ENCODE measurements around the gene SLC2A8. TPM values are rescaled to one million over a fixed set of nuclear protein-coding genes. Genes with fewer than 3 reads are reported as not detected.

The SLC2A8 gene
- total RNA-seq, 1 experiment from 2014 or later, result 37.4 TPM

- TF ChIP-seq IRF1 (CRISPR knock-in tag; IDR thresholded peaks at IDR 0.05), result no peak
These were observed 25.8 kb downstream of the SLC2A8 start (continued) for GRCh38 chr9:127422787-127423186.

DNA sequence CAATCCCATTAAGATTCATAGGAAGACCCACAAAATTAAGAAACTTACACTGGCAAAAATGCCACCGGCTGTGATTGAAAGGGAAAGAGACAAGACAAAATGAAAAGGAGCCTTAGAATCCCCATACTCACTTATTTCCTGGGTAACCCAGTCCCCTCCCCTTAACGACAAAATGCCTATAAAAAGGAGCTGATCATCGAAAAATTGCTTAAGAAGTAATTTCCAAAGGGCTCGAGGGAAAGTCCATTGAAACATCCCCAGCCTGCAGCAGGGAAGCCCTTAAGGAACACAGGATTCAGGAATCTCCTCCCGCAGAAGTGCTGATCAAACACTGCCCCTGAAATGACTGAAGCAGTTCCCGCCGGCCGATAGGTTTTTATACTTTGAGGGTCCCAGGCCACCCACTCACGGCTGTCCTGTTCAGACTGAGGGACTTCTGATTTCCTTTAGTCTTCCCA lies 26.5 kb downstream of the SLC2A8 start:
- Mint-ChIP-seq H3K36me3 (peaks cover 12% of the 10 kb centered on the region), H3K4me1 (peaks cover 35% of the 10 kb centered on the region), H3K4me3 (peak overlapping the region; percentile 98), H3K27ac (peak overlapping the region; percentile 99), H3K27me3 (ENCODE audit: low read depth) (no peaks in the 10 kb centered on the region), H3K9me3 (no peaks in the 10 kb centered on the region)
- ATAC-seq, result peak; percentile 22
- DNase-seq (ENCODE audit: low spot score), result no peak
- CTCF ChIA-PET, result interaction anchor here (1.1 to 1.4 kb wide), 4 partner anchors 54 to 520 kb away, joined by 3 to 12 read pairs (median 6); no protein-coding TSS in a partner anchor
- no peak for TF ChIP-seq IRF1 (CRISPR knock-in tag; IDR thresholded peaks at IDR 0.05)
- no peak for TF ChIP-seq RORB (CRISPR knock-in tag; IDR thresholded peaks at IDR 0.05)
- no peak for TF ChIP-seq ZNF219 (CRISPR knock-in tag; IDR thresholded peaks at IDR 0.05; ENCODE audit: borderline replicate concordance)
- no peak for TF ChIP-seq MYBL2 (CRISPR knock-in tag; IDR thresholded peaks at IDR 0.05)
- no peak for TF ChIP-seq ETV6 (CRISPR knock-in tag; IDR thresholded peaks at IDR 0.05)
- TF ChIP-seq NFATC4 (CRISPR knock-in tag; IDR thresholded peaks at IDR 0.05), result no peak
- no peak for TF ChIP-seq JAZF1 (CRISPR knock-in tag; IDR thresholded peaks at IDR 0.05)
- POLR2A ChIA-PET, result interaction anchor here (0.6 to 1.4 kb wide), 5 partner anchors 12 to 197 kb away, joined by 3 to 9 read pairs (median 3); partner anchors contain the start of genes LRSAM1 and RPL12

DNA sequence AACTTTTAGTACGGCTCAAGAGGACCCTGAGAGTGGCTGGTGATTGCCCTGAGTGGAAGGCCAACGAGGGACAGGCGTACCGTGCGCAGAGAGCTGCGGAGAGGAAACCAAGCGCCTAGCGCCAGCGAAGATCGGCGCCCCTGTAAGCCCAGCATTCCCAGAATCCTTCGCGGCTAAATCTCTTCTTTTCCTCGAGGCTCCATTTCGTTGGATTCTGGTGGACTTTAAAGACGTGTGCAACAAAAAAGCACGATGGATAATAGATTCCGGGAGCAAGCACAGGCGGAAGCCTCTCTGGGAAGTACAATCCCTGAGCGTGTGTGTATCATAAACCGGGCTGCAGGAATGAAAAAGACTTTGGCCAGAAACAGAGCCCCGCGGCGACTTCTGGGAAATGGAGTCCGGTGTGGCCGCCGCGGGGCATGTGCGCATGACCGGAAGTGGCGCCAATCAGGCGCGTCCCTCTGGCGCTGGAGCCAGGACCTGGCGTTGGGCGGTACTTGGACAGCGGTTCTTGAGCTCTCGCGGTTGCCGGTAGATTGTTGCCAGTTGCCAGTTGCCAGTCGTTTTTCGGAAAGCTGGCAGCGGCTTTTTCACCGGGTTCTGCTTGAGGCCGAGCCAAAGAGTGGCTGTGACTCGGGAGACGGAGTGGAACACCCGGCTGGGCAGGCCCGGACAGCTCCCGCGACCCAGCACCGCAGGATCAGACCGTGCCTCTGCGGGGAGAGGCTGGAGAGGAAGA lies 27.1 kb downstream of the SLC2A8 start, which contains the start of gene ZNF79:
Gene ZNF79, plus strand, starts transcription at position 449 of the 742 bp plus-strand sequence. CDS start 406 bp downstream, outside the sequence.
- Mint-ChIP-seq H3K27me3 (ENCODE audit: low read depth) (no peaks in the 10 kb centered on the region), H3K4me3 (peak within 1 kb of the TSS; percentile 98), H3K9me3 (no peaks in the 10 kb centered on the region), H3K36me3 (peaks cover 17% of the 10 kb centered on the region), H3K4me1 (peaks cover 29% of the 10 kb centered on the region), H3K27ac (peak within 1 kb of the TSS; percentile 99)
- CTCF ChIA-PET, result interaction anchor here (0.9 to 1.4 kb wide), 13 partner anchors 27 to 520 kb away, joined by 3 to 12 read pairs (median 3); partner anchors contain the start of genes LRSAM1, RPL12, SLC2A8 and TOR2A
- ATAC-seq, result peak; percentile 90
- POLR2A ChIA-PET, result interaction anchor here (0.6 to 1.4 kb wide), 9 partner anchors 8 to 198 kb away, joined by 3 to 9 read pairs (median 3); partner anchors contain the start of genes LRSAM1, RPL12 and SLC2A8
- DNase-seq (ENCODE audit: low spot score), result peak; percentile 95
- TF ChIP-seq ZNF671 (CRISPR knock-in tag; IDR thresholded peaks at IDR 0.05) (no peak), SP1 (CRISPR knock-in tag; conservative IDR thresholded peaks at IDR 0.05) (peak; percentile 43; the same call in 1 of the 2 replicates), MAX (CRISPR knock-in tag; IDR thresholded peaks at IDR 0.05) (peak; percentile 70), NFYB (CRISPR knock-in tag; conservative IDR thresholded peaks at IDR 0.05; ENCODE audit: low read depth) (no peak), CREM (CRISPR knock-in tag; IDR thresholded peaks at IDR 0.05) (peak; percentile 97), FOXK1 (CRISPR knock-in tag; IDR thresholded peaks at IDR 0.05) (peak; percentile 71; the same call in 1 of the 2 replicates), ZNF138 (CRISPR knock-in tag; conservative IDR thresholded peaks at IDR 0.05) (no peak), GABPB1 (CRISPR knock-in tag; IDR thresholded peaks at IDR 0.05) (peak; percentile 92), JUN (CRISPR knock-in tag; IDR thresholded peaks at IDR 0.05) (no peak), GRHL2 (CRISPR knock-in tag; IDR thresholded peaks at IDR 0.05; ENCODE audit: insufficient replicate concordance, severe bottlenecking) (no peak), ETV6 (CRISPR knock-in tag; IDR thresholded peaks at IDR 0.05) (0 out of 2 replicates have a peak, but pooled peaks have one; percentile 13)
- TF ChIP-seq, protein P1, sequence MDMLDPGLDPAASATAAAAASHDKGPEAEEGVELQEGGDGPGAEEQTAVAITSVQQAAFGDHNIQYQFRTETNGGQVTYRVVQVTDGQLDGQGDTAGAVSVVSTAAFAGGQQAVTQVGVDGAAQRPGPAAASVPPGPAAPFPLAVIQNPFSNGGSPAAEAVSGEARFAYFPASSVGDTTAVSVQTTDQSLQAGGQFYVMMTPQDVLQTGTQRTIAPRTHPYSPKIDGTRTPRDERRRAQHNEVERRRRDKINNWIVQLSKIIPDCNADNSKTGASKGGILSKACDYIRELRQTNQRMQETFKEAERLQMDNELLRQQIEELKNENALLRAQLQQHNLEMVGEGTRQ (CRISPR knock-in tag; IDR thresholded peaks at IDR 0.05), result peak; percentile 68
- TF ChIP-seq, protein P2, sequence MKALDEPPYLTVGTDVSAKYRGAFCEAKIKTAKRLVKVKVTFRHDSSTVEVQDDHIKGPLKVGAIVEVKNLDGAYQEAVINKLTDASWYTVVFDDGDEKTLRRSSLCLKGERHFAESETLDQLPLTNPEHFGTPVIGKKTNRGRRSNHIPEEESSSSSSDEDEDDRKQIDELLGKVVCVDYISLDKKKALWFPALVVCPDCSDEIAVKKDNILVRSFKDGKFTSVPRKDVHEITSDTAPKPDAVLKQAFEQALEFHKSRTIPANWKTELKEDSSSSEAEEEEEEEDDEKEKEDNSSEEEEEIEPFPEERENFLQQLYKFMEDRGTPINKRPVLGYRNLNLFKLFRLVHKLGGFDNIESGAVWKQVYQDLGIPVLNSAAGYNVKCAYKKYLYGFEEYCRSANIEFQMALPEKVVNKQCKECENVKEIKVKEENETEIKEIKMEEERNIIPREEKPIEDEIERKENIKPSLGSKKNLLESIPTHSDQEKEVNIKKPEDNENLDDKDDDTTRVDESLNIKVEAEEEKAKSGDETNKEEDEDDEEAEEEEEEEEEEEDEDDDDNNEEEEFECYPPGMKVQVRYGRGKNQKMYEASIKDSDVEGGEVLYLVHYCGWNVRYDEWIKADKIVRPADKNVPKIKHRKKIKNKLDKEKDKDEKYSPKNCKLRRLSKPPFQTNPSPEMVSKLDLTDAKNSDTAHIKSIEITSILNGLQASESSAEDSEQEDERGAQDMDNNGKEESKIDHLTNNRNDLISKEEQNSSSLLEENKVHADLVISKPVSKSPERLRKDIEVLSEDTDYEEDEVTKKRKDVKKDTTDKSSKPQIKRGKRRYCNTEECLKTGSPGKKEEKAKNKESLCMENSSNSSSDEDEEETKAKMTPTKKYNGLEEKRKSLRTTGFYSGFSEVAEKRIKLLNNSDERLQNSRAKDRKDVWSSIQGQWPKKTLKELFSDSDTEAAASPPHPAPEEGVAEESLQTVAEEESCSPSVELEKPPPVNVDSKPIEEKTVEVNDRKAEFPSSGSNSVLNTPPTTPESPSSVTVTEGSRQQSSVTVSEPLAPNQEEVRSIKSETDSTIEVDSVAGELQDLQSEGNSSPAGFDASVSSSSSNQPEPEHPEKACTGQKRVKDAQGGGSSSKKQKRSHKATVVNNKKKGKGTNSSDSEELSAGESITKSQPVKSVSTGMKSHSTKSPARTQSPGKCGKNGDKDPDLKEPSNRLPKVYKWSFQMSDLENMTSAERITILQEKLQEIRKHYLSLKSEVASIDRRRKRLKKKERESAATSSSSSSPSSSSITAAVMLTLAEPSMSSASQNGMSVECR (CRISPR knock-in tag; IDR thresholded peaks at IDR 0.05; ENCODE audit: borderline replicate concordance), result no peak; the same call in 1 of the 2 replicates
- TF ChIP-seq, protein P3, sequence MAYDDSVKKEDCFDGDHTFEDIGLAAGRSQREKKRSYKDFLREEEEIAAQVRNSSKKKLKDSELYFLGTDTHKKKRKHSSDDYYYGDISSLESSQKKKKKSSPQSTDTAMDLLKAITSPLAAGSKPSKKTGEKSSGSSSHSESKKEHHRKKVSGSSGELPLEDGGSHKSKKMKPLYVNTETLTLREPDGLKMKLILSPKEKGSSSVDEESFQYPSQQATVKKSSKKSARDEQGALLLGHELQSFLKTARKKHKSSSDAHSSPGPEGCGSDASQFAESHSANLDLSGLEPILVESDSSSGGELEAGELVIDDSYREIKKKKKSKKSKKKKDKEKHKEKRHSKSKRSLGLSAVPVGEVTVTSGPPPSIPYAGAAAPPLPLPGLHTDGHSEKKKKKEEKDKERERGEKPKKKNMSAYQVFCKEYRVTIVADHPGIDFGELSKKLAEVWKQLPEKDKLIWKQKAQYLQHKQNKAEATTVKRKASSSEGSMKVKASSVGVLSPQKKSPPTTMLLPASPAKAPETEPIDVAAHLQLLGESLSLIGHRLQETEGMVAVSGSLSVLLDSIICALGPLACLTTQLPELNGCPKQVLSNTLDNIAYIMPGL (CRISPR knock-in tag; IDR thresholded peaks at IDR 0.05), result no peak

Measured in WTC11 (cell line).